Activated CD4-positive, alpha-beta T cell treated with anti-CD3 and anti-CD28 coated beads for 36 hours (primary cell): ENCODE measurements around the gene WIPF1. TPM values are rescaled to one million over a fixed set of nuclear protein-coding genes. Genes with fewer than 3 reads are reported as not detected.

Experiments used
- ATAC-seq: fragments of 200-7000 bp; cut with Tn5 transposase; one replicate; pipeline ENCODE4 v1.10.0; 2021; ENCODE audit warnings: mild to moderate bottlenecking, moderate library complexity
- CTCF ChIA-PET: fragments of 350-600 bp; sonication (Branson Sonifier 250); formaldehyde crosslinking; loops from one replicate; lab custom pipeline; 2021; ENCODE audit warnings: antibody characterized with exemption; lab: Charles Lee
- POLR2A ChIA-PET: fragments of 350-600 bp; sonication (Branson Sonifier 250); formaldehyde crosslinking; loops from one replicate; lab custom pipeline; 2021; ENCODE audit warnings: antibody characterized with exemption, inconsistent platforms; lab: Charles Lee
- DNase-seq: peaks from one replicate; pipeline ENCODE4 v3.0.0-alpha.2; 2020
- H3K27ac Mint-ChIP-seq: one replicate; pipeline ENCODE4 v1.8.0; 2021; ENCODE audit warnings: mixed read lengths
- H3K27me3 Mint-ChIP-seq: one replicate; pipeline ENCODE4 v1.8.0; 2021; ENCODE audit warnings: mixed read lengths
- H3K36me3 Mint-ChIP-seq: one replicate; pipeline ENCODE4 v1.8.0; 2021; ENCODE audit warnings: low read depth, mixed read lengths
- H3K4me1 Mint-ChIP-seq: one replicate; pipeline ENCODE4 v1.8.0; 2021; ENCODE audit warnings: mixed read lengths
- H3K4me3 Mint-ChIP-seq: one replicate; pipeline ENCODE4 v1.8.0; 2021; ENCODE audit warnings: mild to moderate bottlenecking, moderate library complexity, mixed read lengths
- H3K9me3 Mint-ChIP-seq: one replicate; pipeline ENCODE4 v1.8.0; 2021; ENCODE audit warnings: low read depth, mixed read lengths
- intact Hi-C, 2 experiments: fragments of 100-400 bp; cut with DNase I in 1 of 2; cut with micrococcal nuclease in 1 of 2; formaldehyde crosslinking; loops; one replicate each; pipeline versions ENCODE4 v1.14.2 to v1.15.1; 2022 to 2024; cut with DNase I, micrococcal nuclease
- total RNA-seq, 2 experiments: library from RNA; stranded (reverse); gene quantifications; one replicate each; pipeline ENCODE4 v1.2.3, GENCODE V29; 2021

WIPF1 gene
- total RNA-seq, 2 experiments from 2014 or later: 161 to 188 TPM

- intact Hi-C loops: loop anchor here in 1 of 2 experiments (5.0 kb wide), 1 partner anchor 628 kb away; no protein-coding TSS in a partner anchor
- ChIA-PET POLR2A (no interaction called here), CTCF (interaction anchor here (0.7 to 2.6 kb wide), 5 partner anchors 12 to 180 kb away, joined by 3 to 14 read pairs (median 4); no protein-coding TSS in a partner anchor)
- DNase-seq: no peak
- Mint-ChIP-seq H3K27ac (peak overlapping the region; percentile 92), H3K4me3 (no peak overlapping the region), H3K36me3 (peaks cover 34% of the 10 kb centered on the region), H3K27me3 (no peaks in the 10 kb centered on the region), H3K9me3 (no peaks in the 10 kb centered on the region), H3K4me1 (peaks cover 76% of the 10 kb centered on the region)
- no peak for ATAC-seq
Observed at GRCh38 chr2:174590346-174590745, 7.3 kb downstream of the WIPF1 start.

- CTCF ChIA-PET: interaction anchor here (1.0 to 1.4 kb wide), 2 partner anchors 12 to 14 kb away, joined by 4 to 5 read pairs; no protein-coding TSS in a partner anchor
- Mint-ChIP-seq H3K9me3 (no peaks in the 10 kb centered on the region), H3K27me3 (no peaks in the 10 kb centered on the region), H3K4me3 (no peak overlapping the region), H3K36me3 (peaks cover 42% of the 10 kb centered on the region), H3K27ac (peak overlapping the region; percentile 51), H3K4me1 (peaks cover 81% of the 10 kb centered on the region)
- intact Hi-C loops: no loop called here
- no peak for DNase-seq
- ATAC-seq: no peak
- POLR2A ChIA-PET: no interaction called here
Observed at GRCh38 chr2:174589334-174589733, 8.3 kb downstream of the WIPF1 start.

GRCh38 chr2:174588463-174588862 lies 9.1 kb downstream of the WIPF1 start:
- Mint-ChIP-seq H3K9me3 (no peaks in the 10 kb centered on the region), H3K36me3 (peaks cover 43% of the 10 kb centered on the region), H3K4me1 (peaks cover 77% of the 10 kb centered on the region), H3K27me3 (no peaks in the 10 kb centered on the region), H3K27ac (peak overlapping the region; percentile 51), H3K4me3 (no peak overlapping the region)
- DNase-seq (no peak), ATAC-seq (no peak)
- intact Hi-C loops: no loop called here
- CTCF ChIA-PET: interaction anchor here (1.0 to 1.2 kb wide), 2 partner anchors 13 to 25 kb away, joined by 3 to 5 read pairs; no protein-coding TSS in a partner anchor
- POLR2A ChIA-PET: no interaction called here

- peak; percentile 10 for ATAC-seq
- H3K27ac Mint-ChIP-seq: peak overlapping the region; percentile 51
- DNase-seq: no peak
- peaks cover 49% of the 10 kb centered on the region for H3K36me3 Mint-ChIP-seq
- ChIA-PET CTCF (interaction anchor here (0.6 to 2.2 kb wide), 4 partner anchors 10 to 46 kb away, joined by 3 to 10 read pairs (median 4); no protein-coding TSS in a partner anchor), POLR2A (no interaction called here)
- H3K9me3 Mint-ChIP-seq: no peaks in the 10 kb centered on the region
- H3K4me1 Mint-ChIP-seq: peaks cover 83% of the 10 kb centered on the region
- H3K27me3 Mint-ChIP-seq: no peaks in the 10 kb centered on the region
- H3K4me3 Mint-ChIP-seq: no peak overlapping the region
- intact Hi-C loops: no loop called here
Observed at GRCh38 chr2:174587579-174587978, 10.0 kb downstream of the WIPF1 start.

GRCh38 chr2:174586418-174587295 lies 10.9 kb downstream of the WIPF1 start:
- POLR2A ChIA-PET: no interaction called here
- H3K36me3 Mint-ChIP-seq: peaks cover 48% of the 10 kb centered on the region
- DNase-seq (no peak), ATAC-seq (no peak)
- H3K4me3 Mint-ChIP-seq: no peak overlapping the region
- peaks cover 87% of the 10 kb centered on the region for H3K4me1 Mint-ChIP-seq
- H3K27ac Mint-ChIP-seq: peak overlapping the region; percentile 82
- intact Hi-C loops: no loop called here
- no peaks in the 10 kb centered on the region for H3K9me3 Mint-ChIP-seq
- CTCF ChIA-PET: interaction anchor here (0.7 to 2.2 kb wide), 6 partner anchors 9 to 102 kb away, joined by 3 to 10 read pairs (median 4); no protein-coding TSS in a partner anchor
- H3K27me3 Mint-ChIP-seq: no peaks in the 10 kb centered on the region

- Mint-ChIP-seq H3K9me3 (no peaks in the 10 kb centered on the region), H3K4me3 (no peak overlapping the region), H3K4me1 (peaks cover 84% of the 10 kb centered on the region), H3K36me3 (peaks cover 46% of the 10 kb centered on the region), H3K27me3 (no peaks in the 10 kb centered on the region), H3K27ac (peak overlapping the region; percentile 61)
- ATAC-seq (no peak), DNase-seq (no peak)
- intact Hi-C loops: no loop called here
- ChIA-PET POLR2A (no interaction called here), CTCF (interaction anchor here (1.0 to 2.2 kb wide), 3 partner anchors 8 to 103 kb away, joined by 3 to 10 read pairs (median 4); no protein-coding TSS in a partner anchor)
Observed at GRCh38 chr2:174585657-174586252, 11.8 kb downstream of the WIPF1 start.

- DNase-seq: no peak
- ATAC-seq: no peak
- POLR2A ChIA-PET: no interaction called here
- CTCF ChIA-PET: interaction anchor here (1.0 kb wide), 1 partner anchor 19 kb away, joined by 3 read pairs; no protein-coding TSS in a partner anchor
- intact Hi-C loops: no loop called here
- H3K36me3 Mint-ChIP-seq: peaks cover 48% of the 10 kb centered on the region
- H3K4me3 Mint-ChIP-seq: no peak overlapping the region
- no peaks in the 10 kb centered on the region for H3K27me3 Mint-ChIP-seq
- H3K9me3 Mint-ChIP-seq: no peaks in the 10 kb centered on the region
- peak overlapping the region; percentile 61 for H3K27ac Mint-ChIP-seq
- peaks cover 83% of the 10 kb centered on the region for H3K4me1 Mint-ChIP-seq
Observed at GRCh38 chr2:174585146-174585545, 12.5 kb downstream of the WIPF1 start.

- no peaks in the 10 kb centered on the region for H3K27me3 Mint-ChIP-seq
- no peak overlapping the region for H3K4me3 Mint-ChIP-seq
- intact Hi-C loops: no loop called here
- no peak for DNase-seq
- POLR2A ChIA-PET: interaction anchor here (0.6 kb wide), 1 partner anchor 88 kb away, joined by 3 read pairs; no protein-coding TSS in a partner anchor
- peak overlapping the region; percentile 72 for H3K27ac Mint-ChIP-seq
- no peaks in the 10 kb centered on the region for H3K9me3 Mint-ChIP-seq
- H3K4me1 Mint-ChIP-seq: peaks cover 73% of the 10 kb centered on the region
- CTCF ChIA-PET: interaction anchor here (0.6 to 12.9 kb wide), 11 partner anchors 10 to 211 kb away, joined by 3 to 172 read pairs (median 9); partner anchors contain the start of gene WIPF1
- peaks cover 55% of the 10 kb centered on the region for H3K36me3 Mint-ChIP-seq
- ATAC-seq: no peak
Observed at GRCh38 chr2:174581491-174581890, 16.1 kb downstream of the WIPF1 start.

- intact Hi-C loops: no loop called here
- POLR2A ChIA-PET: no interaction called here
- no peak for DNase-seq
- H3K36me3 Mint-ChIP-seq: peaks cover 56% of the 10 kb centered on the region
- H3K4me3 Mint-ChIP-seq: no peak overlapping the region
- H3K9me3 Mint-ChIP-seq: no peaks in the 10 kb centered on the region
- peaks cover 69% of the 10 kb centered on the region for H3K4me1 Mint-ChIP-seq
- ATAC-seq: no peak
- H3K27ac Mint-ChIP-seq: peak overlapping the region; percentile 72
- CTCF ChIA-PET: interaction anchor here (0.6 to 12.9 kb wide), 10 partner anchors 15 to 211 kb away, joined by 3 to 172 read pairs (median 10); partner anchors contain the start of gene WIPF1
- no peaks in the 10 kb centered on the region for H3K27me3 Mint-ChIP-seq
Observed at GRCh38 chr2:174580951-174581350, 16.7 kb downstream of the WIPF1 start.

- no peak overlapping the region for H3K4me3 Mint-ChIP-seq
- no peaks in the 10 kb centered on the region for H3K27me3 Mint-ChIP-seq
- POLR2A ChIA-PET: interaction anchor here (1.0 to 1.1 kb wide), 2 partner anchors 16 to 17 kb away, joined by 3 read pairs; no protein-coding TSS in a partner anchor
- intact Hi-C loops: loop anchor here (1.0 to 10.0 kb wide), 4 partner anchors 25 to 257 kb away; no protein-coding TSS in a partner anchor
- H3K36me3 Mint-ChIP-seq: peaks cover 59% of the 10 kb centered on the region
- H3K4me1 Mint-ChIP-seq: peaks cover 72% of the 10 kb centered on the region
- DNase-seq (peak; percentile 68), ATAC-seq (peak; percentile 74)
- H3K27ac Mint-ChIP-seq: peak overlapping the region; percentile 31
- H3K9me3 Mint-ChIP-seq: no peaks in the 10 kb centered on the region
- CTCF ChIA-PET: interaction anchor here (0.5 to 12.9 kb wide), 26 partner anchors 9 to 508 kb away, joined by 3 to 172 read pairs (median 8); partner anchors contain the start of genes SCRN3 and WIPF1
Observed at GRCh38 chr2:174577967-174578589, 19.5 kb downstream of the WIPF1 start.
